Cardiac fibroblast (primary cell): ENCODE measurements around the gene ARHGEF28.

Source experiments
- DNase-seq, 2 donors: peaks; one replicate each; pipeline versions ENCODE4 v3.0.0 to v3.0.0-alpha.2; 2010; ENCODE audit warnings: low read depth in 2 of 2
- H3K4me3 ChIP-seq, 2 donors: replicated peaks in 1 of 2; 1 replicate in 1 of 2; 2 replicates in 1 of 2; pipeline ENCODE4 v1.5.1; 2011; ENCODE audit warnings: low read depth in 2 of 2, low read length in 2 of 2, mild to moderate bottlenecking in 2 of 2, moderate library complexity in 1 of 2
- CTCF ChIP-seq: IDR thresholded peaks from one replicate; pipeline ENCODE4 v1.5.1; 2011; ENCODE audit warnings: low read depth, mild to moderate bottlenecking, low read length, inconsistent platforms

The ARHGEF28 gene

GRCh38 chr5:73792687-73793320, 166.8 kb downstream of the ARHGEF28 start:
- peak; percentile 99 for TF ChIP-seq CTCF
- DNase-seq = peak; percentile 84 to 89
- H3K4me3 ChIP-seq = no peak overlapping the region

DNA sequence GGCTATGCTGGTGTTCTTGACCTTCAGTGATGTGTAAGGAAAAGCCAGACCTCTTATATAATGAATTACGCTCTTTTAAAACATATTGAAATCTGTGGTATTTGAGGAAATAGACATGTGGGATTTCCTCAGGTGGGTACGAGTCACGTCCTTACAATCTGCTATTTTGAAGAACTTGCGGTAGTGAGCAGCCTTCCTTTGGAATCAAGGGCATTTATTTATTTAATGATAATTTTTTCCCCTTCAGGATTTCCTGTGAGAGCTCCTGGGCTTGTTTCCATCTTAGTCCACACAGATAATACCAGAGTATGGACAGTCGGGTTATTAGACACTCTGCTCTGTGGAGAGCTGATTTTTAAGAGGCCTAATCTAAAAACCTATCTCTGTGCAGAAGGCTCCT, 167.9 kb downstream of the ARHGEF28 start:
- no peak for TF ChIP-seq CTCF
- H3K4me3 ChIP-seq = no peak overlapping the region
- peak; percentile 24 to 68 for DNase-seq

GRCh38 chr5:73796164-73797131, 170.5 kb downstream of the ARHGEF28 start:
- no peak for TF ChIP-seq CTCF
- no peak overlapping the region for H3K4me3 ChIP-seq
- DNase-seq = peak; percentile 94 to 99

GRCh38 chr5:73797132-73797510, 171.1 kb downstream of the ARHGEF28 start:
- no peak overlapping the region for H3K4me3 ChIP-seq
- DNase-seq = peak; percentile 54 to 84
- TF ChIP-seq CTCF = no peak

DNA sequence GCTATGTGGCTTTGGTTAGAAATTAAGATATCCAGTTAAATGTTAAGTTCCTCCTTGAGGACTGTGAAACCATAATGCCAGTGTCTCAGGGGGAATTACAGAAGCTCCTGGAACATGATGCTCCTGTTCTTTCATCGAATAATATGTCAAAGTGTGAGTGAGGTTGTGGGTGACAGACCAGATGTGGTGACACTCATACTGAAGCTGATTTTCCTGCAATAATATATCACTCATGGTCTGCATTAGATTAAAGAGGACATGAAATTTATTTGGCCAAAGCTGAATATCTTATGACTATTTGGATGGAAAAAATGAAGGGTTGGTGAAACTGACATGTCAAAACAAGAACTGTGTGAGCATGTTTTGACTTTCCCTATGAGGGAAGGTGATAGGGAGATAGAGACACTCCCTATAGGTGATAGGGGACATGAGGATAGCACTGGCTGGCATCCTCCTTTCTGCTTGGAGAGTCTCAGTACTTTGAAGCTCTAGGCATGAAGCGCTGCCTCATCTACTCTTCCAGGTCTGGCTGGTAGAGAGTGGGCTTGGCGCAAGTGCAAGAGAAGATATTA, 173.5 kb downstream of the ARHGEF28 start:
- H3K4me3 ChIP-seq = no peak overlapping the region
- no peak for TF ChIP-seq CTCF
- no peak for DNase-seq

GRCh38 chr5:73801686-73802085, 175.7 kb downstream of the ARHGEF28 start:
- DNase-seq = peak in 1 of 2 donors; percentile 52
- TF ChIP-seq CTCF = no peak
- no peak overlapping the region for H3K4me3 ChIP-seq
